Omental fat pad (tissue), 4 donors: ENCODE measurements around the gene AP1S3. TPM values are rescaled to one million over a fixed set of nuclear protein-coding genes. Genes with fewer than 3 reads are reported as not detected.

Source experiments
- ATAC-seq: fragments of 150-250 bp; one replicate; pipeline ENCODE4 v1.9.1; 2016; ENCODE audit warnings: mild to moderate bottlenecking, moderate library complexity; ENCODE audit not compliant: low FRiP score
- DNase-seq: peaks from one replicate; pipeline ENCODE4 v3.0.0-alpha.2; 2019; ENCODE audit warnings: low spot score
- CTCF ChIP-seq, 3 donors: fragments of 450-650 bp; IDR thresholded peaks; one replicate each; pipeline ENCODE4 v1.5.1; 2016 to 2017; ENCODE audit warnings: antibody characterized with exemption in 3 of 3, mild to moderate bottlenecking in 3 of 3, moderate library complexity in 2 of 3
- total RNA-seq, 4 donors: library from RNA; depleted of rRNA; stranded (reverse); fragments of >200 nt; gene quantifications; one replicate each; pipeline ENCODE4 v1.1.0, GENCODE V29; 2016

AP1S3 gene
- total RNA-seq, 4 donors from 2014 or later = 1.6 to 16.2 (median 4.9) TPM; not detected in 1

GRCh38 chr2:223853425-223853837 lies 16.0 kb upstream of the AP1S3 start:
- no peak for TF ChIP-seq CTCF (IDR thresholded peaks at IDR 0.05)
- DNase-seq = no peak
- ATAC-seq = no peak

DNA sequence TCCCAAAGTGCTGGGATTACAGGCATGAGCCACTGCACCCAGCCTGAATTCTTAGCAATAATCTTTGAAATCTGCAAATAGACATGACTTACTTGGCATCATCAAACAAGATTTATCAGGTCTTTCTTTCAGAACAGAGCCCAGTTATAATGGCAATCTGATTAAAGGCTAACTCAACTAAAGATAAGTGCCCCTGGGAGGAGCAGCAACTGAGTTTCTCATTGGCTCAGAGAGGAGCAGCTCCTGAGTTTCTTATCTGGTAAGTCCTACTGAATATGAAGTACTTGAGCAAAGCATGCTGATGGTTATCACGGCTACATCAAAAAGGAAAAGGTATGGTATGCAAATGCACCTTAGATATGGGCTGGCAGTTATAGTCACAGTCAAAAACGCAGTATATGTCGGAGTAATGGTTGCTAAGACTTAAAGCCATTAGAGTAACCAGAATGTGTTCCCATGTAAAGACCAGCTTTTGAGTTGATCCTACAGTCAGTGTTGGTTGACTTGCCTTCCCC lies 15.0 kb upstream of the AP1S3 start:
- no peak for TF ChIP-seq CTCF (IDR thresholded peaks at IDR 0.05)
- ATAC-seq (no peak), DNase-seq (no peak)

DNA sequence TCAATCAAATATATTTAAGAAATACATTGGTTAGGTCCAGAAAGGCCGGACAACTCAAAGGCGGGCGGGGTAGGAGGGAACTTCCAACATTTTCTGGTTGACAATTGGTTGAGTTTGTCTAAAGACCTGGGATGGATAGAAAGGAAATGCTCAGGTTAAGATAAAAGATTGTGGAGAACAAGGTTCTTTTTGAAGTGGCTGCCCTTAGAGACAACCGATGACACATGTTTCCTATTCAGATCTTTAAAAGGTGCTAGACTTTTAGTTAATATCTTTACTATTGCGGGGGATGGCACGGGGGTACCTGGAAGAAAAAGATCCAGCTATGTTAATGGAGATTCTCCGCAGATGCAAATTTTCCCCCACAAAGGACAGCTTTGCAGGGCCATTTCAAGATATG lies 10.0 kb upstream of the AP1S3 start:
- no peak for DNase-seq

GRCh38 chr2:223846515-223846914 lies 9.1 kb upstream of the AP1S3 start:
- no peak for TF ChIP-seq CTCF (IDR thresholded peaks at IDR 0.05)
- ATAC-seq (no peak), DNase-seq (no peak)

More for the DNA sequence above, 10.0 kb upstream of the AP1S3 start:
- no peak for ATAC-seq
- TF ChIP-seq CTCF (IDR thresholded peaks at IDR 0.05) = no peak

- DNase-seq = no peak
- TF ChIP-seq CTCF (IDR thresholded peaks at IDR 0.05) = no peak
- no peak for ATAC-seq
Observed at GRCh38 chr2:223841436-223842190, 4.2 kb upstream of the AP1S3 start.

- DNase-seq (no peak), ATAC-seq (no peak)
- no peak for TF ChIP-seq CTCF (IDR thresholded peaks at IDR 0.05)
Observed at GRCh38 chr2:223835701-223836532, 1.5 kb downstream of the AP1S3 start.
